GM12801 (cell line): Measurements from ENCODE around the gene CYRIA.

Experiments used
- TF ChIP-seq, protein P1 (sequence below): IDR thresholded peaks from one replicate; pipeline ENCODE4 v1.5.1; 2011; ENCODE audit warnings: control low read depth; ENCODE audit not compliant: insufficient read length; ENCODE audit errors: extremely low read depth

CYRIA gene

DNA sequence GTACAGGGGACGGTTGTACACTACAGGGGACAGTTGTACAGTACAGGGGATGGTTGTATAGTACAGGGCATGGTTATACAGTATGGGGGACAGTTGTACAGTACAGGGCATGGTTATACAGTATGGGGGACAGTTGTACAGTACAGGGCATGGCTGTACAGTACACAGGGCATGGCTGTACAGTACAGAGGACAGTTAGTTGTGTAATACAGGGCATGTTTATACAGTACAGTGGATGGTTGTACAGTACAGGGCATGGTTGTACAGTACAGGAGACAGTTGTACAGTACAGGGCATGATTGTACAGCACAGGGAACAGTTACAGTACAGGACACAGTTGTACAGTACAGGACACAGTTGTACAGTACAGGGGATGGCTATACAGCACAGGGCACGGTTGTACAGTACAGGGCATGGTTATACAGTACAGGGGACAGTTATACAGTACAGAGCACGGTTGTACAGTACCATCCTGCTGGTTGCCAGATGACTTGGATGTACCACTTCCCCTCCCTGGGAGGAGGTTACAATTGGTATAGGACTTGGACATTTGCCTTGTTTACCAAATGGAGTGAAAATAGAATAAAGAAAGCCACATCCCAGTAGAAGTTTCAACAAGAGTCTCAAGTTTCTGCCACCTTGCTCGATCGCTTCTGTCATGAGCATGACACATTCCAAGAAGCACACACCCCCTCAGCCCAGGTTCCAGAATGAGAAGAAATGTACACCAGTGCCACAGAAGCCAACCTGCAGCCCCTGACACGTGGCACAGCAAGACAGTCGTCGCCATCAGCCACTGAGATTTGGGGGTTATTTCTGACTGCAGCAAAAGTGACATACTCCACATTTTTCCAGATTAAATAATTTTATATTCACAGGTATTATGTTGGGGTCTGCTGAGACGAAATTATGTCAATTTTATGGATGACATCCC, 16.0 kb downstream of the CYRIA start:
- TF ChIP-seq, protein P1, sequence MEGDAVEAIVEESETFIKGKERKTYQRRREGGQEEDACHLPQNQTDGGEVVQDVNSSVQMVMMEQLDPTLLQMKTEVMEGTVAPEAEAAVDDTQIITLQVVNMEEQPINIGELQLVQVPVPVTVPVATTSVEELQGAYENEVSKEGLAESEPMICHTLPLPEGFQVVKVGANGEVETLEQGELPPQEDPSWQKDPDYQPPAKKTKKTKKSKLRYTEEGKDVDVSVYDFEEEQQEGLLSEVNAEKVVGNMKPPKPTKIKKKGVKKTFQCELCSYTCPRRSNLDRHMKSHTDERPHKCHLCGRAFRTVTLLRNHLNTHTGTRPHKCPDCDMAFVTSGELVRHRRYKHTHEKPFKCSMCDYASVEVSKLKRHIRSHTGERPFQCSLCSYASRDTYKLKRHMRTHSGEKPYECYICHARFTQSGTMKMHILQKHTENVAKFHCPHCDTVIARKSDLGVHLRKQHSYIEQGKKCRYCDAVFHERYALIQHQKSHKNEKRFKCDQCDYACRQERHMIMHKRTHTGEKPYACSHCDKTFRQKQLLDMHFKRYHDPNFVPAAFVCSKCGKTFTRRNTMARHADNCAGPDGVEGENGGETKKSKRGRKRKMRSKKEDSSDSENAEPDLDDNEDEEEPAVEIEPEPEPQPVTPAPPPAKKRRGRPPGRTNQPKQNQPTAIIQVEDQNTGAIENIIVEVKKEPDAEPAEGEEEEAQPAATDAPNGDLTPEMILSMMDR: no peak

DNA sequence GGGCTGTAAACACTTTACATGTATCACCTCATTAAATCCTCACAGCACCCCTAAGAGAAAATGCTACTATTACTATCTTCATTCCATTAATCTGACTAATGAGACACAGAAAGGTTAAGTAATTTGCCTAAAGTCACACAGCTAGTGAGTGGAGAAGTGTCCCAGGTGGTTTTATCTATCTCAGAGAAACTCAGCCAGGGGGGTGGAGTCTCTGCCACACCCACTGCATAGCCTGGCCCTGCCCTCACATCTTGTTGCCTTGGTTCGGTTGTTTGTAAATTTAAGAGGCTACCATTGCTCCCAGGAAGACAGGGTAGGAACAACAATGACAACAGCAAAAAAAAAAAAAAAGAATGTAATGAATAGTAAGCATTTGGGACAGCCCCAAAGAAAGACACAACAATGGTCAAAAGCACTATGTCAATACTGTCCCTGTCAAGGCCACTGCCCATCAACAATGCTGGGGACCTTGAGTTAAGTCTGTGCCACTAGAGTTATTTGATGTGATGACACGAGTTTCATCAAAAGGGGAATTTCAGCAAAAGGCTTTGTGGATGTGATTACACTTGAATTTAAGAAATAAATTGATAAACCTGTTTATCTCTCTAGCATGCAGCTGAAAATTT, 17.5 kb downstream of the CYRIA start:
- TF ChIP-seq, protein P1: no peak

DNA sequence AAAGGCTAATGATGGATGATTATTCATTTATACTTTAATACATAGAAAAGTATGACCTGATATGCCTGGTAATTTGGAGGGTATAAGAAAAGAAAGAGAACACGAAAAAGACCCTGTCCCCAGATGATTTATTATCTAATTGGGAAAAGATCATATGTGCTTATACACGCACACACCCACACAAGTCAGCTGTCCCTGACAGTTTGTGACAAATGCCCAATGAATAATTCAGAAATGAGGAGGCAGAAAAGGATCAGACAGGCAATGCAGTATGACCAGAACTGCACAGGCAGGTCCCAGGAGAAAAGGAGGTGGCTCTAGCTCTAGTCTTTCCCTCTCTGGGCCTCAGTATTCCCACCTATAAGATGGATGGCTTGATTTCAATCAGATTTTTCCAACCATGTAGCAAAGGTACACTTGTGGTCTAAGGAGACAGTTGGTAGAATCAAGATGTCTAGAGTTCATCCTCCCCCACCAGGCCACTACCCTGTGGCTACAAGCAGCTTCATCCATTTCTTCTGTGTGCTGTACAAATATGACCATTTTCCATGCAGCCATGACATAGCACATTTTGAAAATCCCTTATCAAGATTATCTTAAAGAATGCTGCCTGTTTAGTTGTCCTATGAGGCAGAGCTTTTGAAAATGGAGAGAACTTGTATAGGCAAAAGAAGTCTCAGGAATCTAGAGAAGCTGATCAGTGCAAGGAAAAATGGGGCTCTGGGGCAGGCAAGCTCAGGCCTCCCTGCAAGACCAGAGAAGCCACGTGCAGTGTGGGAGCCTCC, 19.7 kb downstream of the CYRIA start:
- TF ChIP-seq, protein P1: no peak

DNA sequence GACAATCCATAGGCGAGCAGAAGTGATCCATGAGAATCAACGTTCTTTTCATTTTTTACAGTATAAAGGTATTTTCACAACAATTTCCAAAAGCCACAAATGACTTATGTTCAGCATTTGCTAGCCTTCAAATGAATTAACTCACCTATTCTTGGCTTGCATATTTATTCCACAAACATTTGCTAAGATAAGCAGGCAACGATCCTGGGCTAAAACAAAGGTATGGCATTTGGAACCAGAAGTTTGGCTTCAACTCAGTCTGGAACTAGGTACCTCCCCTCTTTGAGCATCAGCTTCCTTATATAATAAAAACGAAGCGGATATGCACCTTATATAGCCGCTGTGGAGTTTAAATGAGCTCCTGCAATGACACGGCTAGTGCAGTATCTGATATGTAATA, 20.5 kb downstream of the CYRIA start:
- TF ChIP-seq, protein P1: no peak

DNA sequence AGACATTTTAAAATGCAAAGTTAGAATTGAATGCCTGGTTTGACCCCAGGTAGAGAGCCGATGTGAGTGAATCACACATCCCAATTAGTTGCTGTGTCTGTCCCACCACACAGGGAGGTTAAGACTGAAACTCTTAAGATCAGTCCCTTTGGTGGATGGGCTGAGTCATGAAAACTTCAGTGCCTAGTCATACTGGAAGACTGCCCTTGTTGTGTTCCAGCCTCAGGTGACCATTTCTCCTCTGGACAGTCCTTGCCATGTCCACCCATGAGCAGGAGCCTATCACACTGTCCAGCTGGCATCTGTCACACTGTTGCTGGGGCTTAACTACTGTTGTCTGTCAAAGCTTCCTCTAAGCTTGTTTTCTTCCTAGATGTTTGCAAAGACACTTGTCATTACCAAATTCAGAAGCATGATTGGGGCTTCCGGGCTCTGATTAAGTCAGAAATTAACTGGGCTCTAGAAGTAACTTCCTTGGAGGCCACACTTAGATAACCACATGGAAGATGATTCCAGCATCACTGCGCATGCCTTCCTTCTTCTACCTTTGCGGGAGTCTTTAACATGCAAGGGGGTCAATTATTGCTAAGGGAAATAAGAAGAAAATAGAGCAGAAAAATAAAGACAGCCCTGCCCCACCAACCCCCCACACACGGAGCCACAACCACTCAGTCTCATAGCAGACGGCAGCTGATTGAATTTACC, 21.3 kb downstream of the CYRIA start:
- TF ChIP-seq, protein P1: no peak

DNA sequence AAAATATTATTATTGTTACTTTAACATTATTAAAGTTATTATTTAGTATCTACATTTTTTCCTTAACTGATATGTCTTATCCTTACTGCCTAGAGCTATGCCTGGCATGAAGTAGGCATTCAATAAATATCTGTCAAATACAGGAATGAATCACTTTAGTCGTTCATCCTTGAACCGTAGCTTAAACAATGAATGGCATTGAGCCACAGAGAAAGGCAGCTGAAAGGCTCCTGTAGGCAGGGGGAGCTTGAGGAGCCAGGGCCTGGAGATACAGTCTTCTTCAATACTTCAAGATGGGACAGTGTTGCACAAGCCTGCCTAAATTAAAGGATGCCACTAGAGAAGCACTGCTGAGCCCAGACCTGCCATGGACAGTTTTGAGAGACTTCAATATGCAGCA, 22.5 kb downstream of the CYRIA start:
- TF ChIP-seq, protein P1: no peak
